OCI-LY1 (cell line): Measurements from ENCODE around the gene DALRD3.

Experiments used
- H2AFZ ChIP-seq: fragments of 200-600 bp; sonication (generic), shearing (Covaris generic); 2 replicates; pipeline ENCODE4 v1.6.0; 2014; ENCODE audit warnings: antibody characterized with exemption, mild to moderate bottlenecking, low read length
- H3F3A ChIP-seq: fragments of 200-600 bp; sonication (generic), shearing (Covaris generic); 2 replicates; pipeline ENCODE4 v1.6.0; 2014; ENCODE audit warnings: mild to moderate bottlenecking, antibody characterized with exemption, low read length, moderate library complexity; ENCODE audit not compliant: insufficient read depth
- H3K27ac ChIP-seq: fragments of 200-600 bp; sonication (generic); 2 replicates; pipeline ENCODE4 v1.5.1; 2014; ENCODE audit warnings: low read length, mixed run types, mild to moderate bottlenecking, low read depth; ENCODE audit not compliant: poor library complexity, severe bottlenecking
- H3K27me3 ChIP-seq: fragments of 200-600 bp; sonication (generic); 2 replicates; pipeline ENCODE4 v1.6.0; 2014; ENCODE audit warnings: antibody characterized with exemption, mild to moderate bottlenecking, low read length, moderate library complexity; ENCODE audit not compliant: insufficient read depth
- H3K36me3 ChIP-seq: fragments of 200-600 bp; sonication (generic); 2 replicates; pipeline ENCODE4 v1.6.1; 2014; ENCODE audit warnings: mild to moderate bottlenecking, antibody characterized with exemption, low read length, moderate library complexity, mixed read lengths; ENCODE audit not compliant: insufficient read depth
- H3K4me1 ChIP-seq: fragments of 200-600 bp; sonication (generic); 2 replicates; pipeline ENCODE4 v1.5.1; 2014; ENCODE audit warnings: mild to moderate bottlenecking, low read length, moderate library complexity; ENCODE audit not compliant: insufficient read depth, severe bottlenecking
- H3K4me2 ChIP-seq: fragments of 200-600 bp; sonication (generic), shearing (Covaris generic); 2 replicates; pipeline ENCODE4 v1.6.1; 2014; ENCODE audit warnings: low read length
- H3K4me3 ChIP-seq: fragments of 200-600 bp; sonication (generic); 2 replicates; pipeline ENCODE4 v1.5.1; 2014; ENCODE audit warnings: low read length, low read depth, mild to moderate bottlenecking, mixed read lengths; ENCODE audit not compliant: poor library complexity, severe bottlenecking
- H3K79me2 ChIP-seq: fragments of 200-600 bp; shearing (Covaris generic); 2 replicates; pipeline ENCODE4 v1.6.1; 2016; ENCODE audit warnings: mixed run types, low read length, mixed read lengths; ENCODE audit not compliant: insufficient read depth
- H3K9ac ChIP-seq: fragments of 200-600 bp; sonication (generic), shearing (Covaris generic); 2 replicates; pipeline ENCODE4 v1.6.1; 2014; ENCODE audit warnings: mild to moderate bottlenecking, low read length, mixed read lengths
- H3K9me2 ChIP-seq: fragments of 200-600 bp; sonication (generic), shearing (Covaris generic); 2 replicates; pipeline ENCODE4 v1.6.1; 2014; ENCODE audit warnings: low read depth, mild to moderate bottlenecking, low read length, mixed read lengths
- H3K9me3 ChIP-seq: fragments of 200-600 bp; shearing (Covaris generic); 2 replicates; pipeline ENCODE4 v1.6.1; 2014; ENCODE audit warnings: low read length, mixed read lengths
- H4K20me1 ChIP-seq: fragments of 200-600 bp; sonication (generic), shearing (Covaris generic); 2 replicates; pipeline ENCODE4 v1.6.0; 2016; ENCODE audit warnings: mild to moderate bottlenecking, low read length; ENCODE audit not compliant: insufficient read depth
- EZH2 ChIP-seq: fragments of 200-600 bp; sonication (generic), shearing (Covaris generic); IDR thresholded peaks from 2 replicates; pipeline ENCODE4 v1.8.0; 2017; ENCODE audit warnings: borderline replicate concordance, mixed run types, mild to moderate bottlenecking, antibody characterized with exemption, low read length, moderate library complexity, mixed read lengths
- TF ChIP-seq, protein P1 (sequence below): fragments of 200-600 bp; sonication (generic), shearing (Covaris generic); IDR thresholded peaks from 2 replicates; pipeline ENCODE4 v1.5.1; 2017; ENCODE audit warnings: mild to moderate bottlenecking, antibody characterized with exemption, low read length, moderate library complexity, mixed read lengths

Gene DALRD3

DNA sequence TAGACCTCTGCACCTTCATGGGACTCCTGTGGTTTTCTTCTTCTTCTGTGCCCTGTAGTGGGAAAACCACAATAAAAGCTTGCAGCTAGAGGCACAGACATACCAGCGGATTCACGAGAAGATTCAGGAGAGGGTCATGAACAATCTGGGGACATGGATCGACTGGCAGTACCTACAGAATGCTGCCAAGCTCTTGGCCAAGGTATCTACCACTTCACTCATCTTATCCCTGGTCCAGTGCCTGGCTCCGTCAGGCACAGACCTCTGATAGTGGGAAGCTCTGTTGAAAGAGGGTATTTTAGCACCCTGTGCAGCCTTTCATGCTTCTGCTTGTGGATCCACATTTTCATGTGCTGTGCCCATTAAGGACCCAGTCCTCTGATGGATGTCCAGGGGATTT is 38.1 kb downstream of the DALRD3 start:
- no peaks in the 10 kb centered on the region for H3K79me2 ChIP-seq
- H3K4me2 ChIP-seq, result no peak overlapping the region
- H3K4me1 ChIP-seq, result no peaks in the 10 kb centered on the region
- H3K27me3 ChIP-seq, result no peaks in the 10 kb centered on the region
- no peaks in the 10 kb centered on the region for H3K9me2 ChIP-seq
- TF ChIP-seq, protein P1, sequence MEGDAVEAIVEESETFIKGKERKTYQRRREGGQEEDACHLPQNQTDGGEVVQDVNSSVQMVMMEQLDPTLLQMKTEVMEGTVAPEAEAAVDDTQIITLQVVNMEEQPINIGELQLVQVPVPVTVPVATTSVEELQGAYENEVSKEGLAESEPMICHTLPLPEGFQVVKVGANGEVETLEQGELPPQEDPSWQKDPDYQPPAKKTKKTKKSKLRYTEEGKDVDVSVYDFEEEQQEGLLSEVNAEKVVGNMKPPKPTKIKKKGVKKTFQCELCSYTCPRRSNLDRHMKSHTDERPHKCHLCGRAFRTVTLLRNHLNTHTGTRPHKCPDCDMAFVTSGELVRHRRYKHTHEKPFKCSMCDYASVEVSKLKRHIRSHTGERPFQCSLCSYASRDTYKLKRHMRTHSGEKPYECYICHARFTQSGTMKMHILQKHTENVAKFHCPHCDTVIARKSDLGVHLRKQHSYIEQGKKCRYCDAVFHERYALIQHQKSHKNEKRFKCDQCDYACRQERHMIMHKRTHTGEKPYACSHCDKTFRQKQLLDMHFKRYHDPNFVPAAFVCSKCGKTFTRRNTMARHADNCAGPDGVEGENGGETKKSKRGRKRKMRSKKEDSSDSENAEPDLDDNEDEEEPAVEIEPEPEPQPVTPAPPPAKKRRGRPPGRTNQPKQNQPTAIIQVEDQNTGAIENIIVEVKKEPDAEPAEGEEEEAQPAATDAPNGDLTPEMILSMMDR, result no peak
- TF ChIP-seq EZH2, result no peak
- no peak overlapping the region for H3K4me3 ChIP-seq
- no peaks in the 10 kb centered on the region for H3F3A ChIP-seq
- no peaks in the 10 kb centered on the region for H3K9me3 ChIP-seq
- H3K9ac ChIP-seq, result no peak overlapping the region
- H4K20me1 ChIP-seq, result no peaks in the 10 kb centered on the region
- no peak overlapping the region for H3K27ac ChIP-seq
- H2AFZ ChIP-seq, result no peak overlapping the region
- H3K36me3 ChIP-seq, result peaks cover 88% of the 10 kb centered on the region

DNA sequence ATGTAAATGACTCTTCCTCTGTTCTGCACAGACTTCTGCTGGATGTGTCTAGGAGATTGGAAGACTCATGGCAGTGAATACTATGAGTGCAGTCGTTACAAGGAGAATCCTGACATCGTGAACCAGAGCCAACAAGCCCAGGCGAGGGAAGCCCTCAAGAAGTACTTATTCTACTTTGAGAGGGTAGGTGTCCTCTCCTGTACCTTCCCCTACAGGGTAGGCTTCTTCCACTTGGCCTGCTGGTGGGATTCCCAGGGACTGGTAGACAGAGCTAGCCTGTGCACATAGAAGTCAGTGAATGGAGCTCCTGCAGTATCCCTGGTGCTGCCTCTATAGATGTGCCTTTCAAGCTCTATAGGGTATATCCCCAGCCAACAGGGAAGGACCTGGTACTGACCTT is 38.9 kb downstream of the DALRD3 start:
- peaks cover 88% of the 10 kb centered on the region for H3K36me3 ChIP-seq
- no peaks in the 10 kb centered on the region for H3K79me2 ChIP-seq
- TF ChIP-seq, protein P1, result no peak
- no peak for TF ChIP-seq EZH2
- H3K9me2 ChIP-seq, result no peaks in the 10 kb centered on the region
- H3K9ac ChIP-seq, result no peak overlapping the region
- H3K4me3 ChIP-seq, result no peak overlapping the region
- H2AFZ ChIP-seq, result no peak overlapping the region
- no peak overlapping the region for H3K27ac ChIP-seq
- H3K4me1 ChIP-seq, result no peaks in the 10 kb centered on the region
- no peaks in the 10 kb centered on the region for H4K20me1 ChIP-seq
- H3K4me2 ChIP-seq, result no peak overlapping the region
- H3K9me3 ChIP-seq, result no peaks in the 10 kb centered on the region
- H3F3A ChIP-seq, result no peaks in the 10 kb centered on the region
- no peaks in the 10 kb centered on the region for H3K27me3 ChIP-seq

DNA sequence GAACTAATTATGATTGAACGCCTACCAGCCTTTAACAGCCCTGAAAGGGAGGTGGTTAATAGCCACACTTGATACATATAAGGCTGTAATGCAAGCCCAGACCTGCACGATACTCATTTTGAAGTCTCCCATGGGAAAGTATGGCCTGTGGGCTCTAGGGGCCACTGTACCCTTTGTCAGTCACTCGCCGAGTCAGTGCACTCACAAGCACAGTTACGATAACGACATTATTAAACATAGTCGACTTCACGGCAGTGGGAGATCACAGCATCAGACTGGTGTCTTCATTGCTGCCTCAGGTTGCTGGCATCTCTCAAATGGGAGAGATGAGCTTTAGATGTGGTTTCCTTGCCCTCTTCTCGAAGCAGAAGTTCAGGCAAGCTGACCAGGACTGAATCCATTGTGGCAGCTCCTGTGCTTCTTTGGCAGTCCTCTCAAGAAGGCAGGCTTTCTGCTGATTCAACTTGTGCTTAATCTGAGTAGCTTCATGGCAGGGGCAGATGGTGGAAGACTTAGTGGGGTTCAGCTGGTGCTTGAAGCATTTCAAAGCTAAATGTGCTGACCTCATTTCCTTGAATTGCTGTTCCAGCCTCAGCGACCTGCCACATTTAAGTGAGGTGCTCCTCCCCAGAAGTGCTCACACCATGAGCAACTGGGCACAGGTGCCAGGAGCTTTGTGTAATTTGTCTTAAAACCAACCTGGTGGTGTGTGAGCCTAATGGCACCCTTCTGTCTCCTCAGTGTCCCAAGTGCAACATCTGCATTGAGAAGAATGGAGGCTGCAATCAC is 44.1 kb downstream of the DALRD3 start:
- Histone ChIP-seq H3K36me3 (peaks cover 87% of the 10 kb centered on the region), H3K9me2 (no peaks in the 10 kb centered on the region), H2AFZ (no peak overlapping the region), H3K4me1 (no peaks in the 10 kb centered on the region), H3K9me3 (no peaks in the 10 kb centered on the region), H3K4me3 (no peak overlapping the region), H3K27me3 (no peaks in the 10 kb centered on the region), H3K9ac (no peak overlapping the region), H3K79me2 (no peaks in the 10 kb centered on the region), H3F3A (no peaks in the 10 kb centered on the region), H3K4me2 (no peak overlapping the region), H4K20me1 (no peaks in the 10 kb centered on the region), H3K27ac (no peak overlapping the region)
- TF ChIP-seq, protein P1, result no peak
- no peak for TF ChIP-seq EZH2
